K562 (cell line): ENCODE results near the gene HMG20B. TPM values are rescaled to one million over a fixed set of nuclear protein-coding genes. Genes with fewer than 3 reads are reported as not detected.

Experiments used
- BRF1 ChIP-seq: IDR thresholded peaks from 3 replicates; pipeline ENCODE4 v1.6.1; 2011; ENCODE audit warnings: borderline replicate concordance, mild to moderate bottlenecking; ENCODE audit not compliant: insufficient read length; ENCODE audit errors: extremely low read depth
- DIDO1 ChIP-seq: fragments of 450-650 bp; IDR thresholded peaks from 2 replicates; pipeline ENCODE4 v1.6.1; 2016; ENCODE audit warnings: low read depth, missing biosample characterization, missing genetic modification characterization
- EP400 ChIP-seq: fragments of 450-650 bp; IDR thresholded peaks from 2 replicates; pipeline ENCODE4 v1.6.1; 2017; ENCODE audit warnings: antibody characterized with exemption, mild to moderate bottlenecking, moderate library complexity
- FIP1L1 ChIP-seq: fragments of 200-400 bp; formaldehyde crosslinking; IDR thresholded peaks from 2 replicates; pipeline ENCODE4 v1.6.1; 2018; ENCODE audit warnings: mild to moderate bottlenecking, low read depth, low read length; ENCODE audit not compliant: poor library complexity, severe bottlenecking
- KDM5B ChIP-seq: fragments of 200-600 bp; sonication (generic); IDR thresholded peaks from 2 replicates; pipeline ENCODE4 v1.6.1; 2012; ENCODE audit warnings: low read depth, mild to moderate bottlenecking, moderate library complexity, low read length, control low read depth, inconsistent platforms; ENCODE audit not compliant: insufficient replicate concordance
- NFRKB ChIP-seq: fragments of 450-650 bp; IDR thresholded peaks from 2 replicates; pipeline ENCODE4 v1.6.1; 2016; ENCODE audit warnings: low read depth
- POLR2G ChIP-seq: fragments of 200-400 bp; formaldehyde crosslinking; IDR thresholded peaks from 2 replicates; pipeline ENCODE4 v1.6.1; 2017; ENCODE audit warnings: low read depth, mild to moderate bottlenecking, antibody characterized with exemption, low read length, moderate library complexity
- RFX5 ChIP-seq: IDR thresholded peaks from 2 replicates; pipeline ENCODE4 v1.6.1; 2011; ENCODE audit warnings: low read depth, mild to moderate bottlenecking, improper control_type of control experiment, low read length
- SMAD4 ChIP-seq: fragments of 250-450 bp; sonication (Bioruptor Pico); conservative IDR thresholded peaks from 2 replicates; pipeline ENCODE4 v1.8.0; 2021; ENCODE audit warnings: inconsistent platforms, mild to moderate bottlenecking, moderate library complexity
- TAL1 ChIP-seq: fragments of 450-650 bp; IDR thresholded peaks from 2 replicates; pipeline ENCODE4 v1.6.1; 2016; ENCODE audit warnings: mild to moderate bottlenecking
- XRCC5 ChIP-seq: fragments of 200-400 bp; formaldehyde crosslinking; IDR thresholded peaks from 2 replicates; pipeline ENCODE4 v1.6.1; 2017; ENCODE audit warnings: low read depth, mild to moderate bottlenecking, low read length
- ZFP36 ChIP-seq: fragments of 150-350 bp; IDR thresholded peaks from 2 replicates; pipeline ENCODE4 v1.6.1; 2018; ENCODE audit warnings: low read length, low read depth; ENCODE audit not compliant: partially characterized antibody
- ZNF444 ChIP-seq: fragments of 250-450 bp; sonication (Bioruptor Pico); IDR thresholded peaks from 2 replicates; pipeline ENCODE4 v1.4.0; 2020; ENCODE audit warnings: mild to moderate bottlenecking, moderate library complexity
- ZNF609 ChIP-seq: sonication (generic); formaldehyde crosslinking; IDR thresholded peaks from 2 replicates; pipeline ENCODE4 v1.8.1; 2023; ENCODE audit warnings: missing genetic modification reagents, mild to moderate bottlenecking, borderline replicate concordance
- ZNF668 ChIP-seq: fragments of 250-450 bp; sonication (Bioruptor Pico); IDR thresholded peaks from 2 replicates; pipeline ENCODE4 v1.8.0; 2022; ENCODE audit warnings: mild to moderate bottlenecking, inconsistent platforms
- ZNF717 ChIP-seq: fragments of 250-450 bp; sonication (Bioruptor Pico); IDR thresholded peaks from 2 replicates; pipeline ENCODE4 v1.5.0; 2021
- polyA plus RNA-seq, 8 experiments: library from polyadenylated mRNA; depleted of rRNA in 4 of 8; stranded (reverse) in 5 of 8; unstranded in 3 of 8; fragments of >200 nt; fragmentation: Nextera tagmentation in 2 of 8; fragmentation: Illumina TruSeq in 1 of 8; extraction: Ambion mirVana in 2 of 8; extraction: Trizol in 1 of 8; gene quantifications; 2 replicates each; pipeline versions ENCODE4 v1.2.1 to v1.2.3, GENCODE V29; 2011 to 2014; ENCODE audit warnings: inconsistent platforms in 1 of 8, missing spikeins in 1 of 8
- total RNA-seq, 7 experiments: library from RNA; depleted of rRNA in 6 of 7; stranded (reverse); fragments of >200 nt in 6 of 7; fragmentation: Illumina TruSeq in 2 of 7; extraction: Trizol in 2 of 7; gene quantifications; 2 replicates each; pipeline versions ENCODE4 v1.2.1 to v1.2.3, GENCODE V29; 2011 to 2021; ENCODE audit warnings: low replicate concordance in 1 of 7
- TF ChIP-seq, protein P1 (sequence below): sonication (generic); formaldehyde crosslinking; IDR thresholded peaks from 2 replicates; pipeline ENCODE4 v1.8.0; 2023; ENCODE audit warnings: missing genetic modification reagents, mild to moderate bottlenecking, borderline replicate concordance
- TF ChIP-seq, protein P2 (sequence below): sonication (generic); formaldehyde crosslinking; IDR thresholded peaks from 2 replicates; pipeline ENCODE4 v1.8.0; 2022; ENCODE audit warnings: mild to moderate bottlenecking, missing genetic modification reagents

The HMG20B gene
- total and polyA plus RNA-seq, 9 of the 15 experiments (the other 6 are each of a cell fraction or from before 2014, with no cell fraction given), result 0.35 to 172 (median 38.6) TPM

DNA sequence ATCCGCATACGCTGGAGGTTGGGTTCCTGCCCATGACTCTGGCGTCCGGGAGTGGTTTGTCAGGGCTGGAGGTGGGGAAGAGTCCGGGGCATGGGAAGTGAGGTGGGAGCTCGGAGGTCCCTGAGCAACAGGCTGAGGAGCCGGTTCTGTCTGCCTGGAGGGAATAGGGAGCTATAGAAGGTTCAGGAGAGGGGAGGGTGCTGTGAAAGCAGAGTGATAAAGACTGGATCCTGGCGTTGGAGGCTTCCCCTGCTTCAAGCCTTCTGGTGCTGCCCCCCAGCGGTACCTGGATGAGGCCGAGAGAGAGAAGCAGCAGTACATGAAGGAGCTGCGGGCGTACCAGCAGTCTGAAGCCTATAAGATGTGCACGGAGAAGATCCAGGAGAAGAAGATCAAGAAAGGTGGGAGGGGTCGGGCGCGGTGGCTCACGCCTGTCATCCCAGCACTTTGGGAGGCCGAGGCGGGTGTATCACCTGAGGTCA, 2.6 kb downstream of the HMG20B start (continued):
- no peak for TF ChIP-seq DIDO1 (tag)
- no peak for TF ChIP-seq NFRKB
- TF ChIP-seq SMAD4 (CRISPR knock-in tag), result no peak
- no peak for TF ChIP-seq XRCC5
- no peak for TF ChIP-seq FIP1L1
- TF ChIP-seq ZNF609 (CRISPR knock-in tag), result no peak
- no peak for TF ChIP-seq RFX5
- TF ChIP-seq ZNF444, result no peak
- TF ChIP-seq KDM5B, result no peak
- TF ChIP-seq ZNF717 (CRISPR knock-in tag), result no peak
- TF ChIP-seq EP400, result no peak
- TF ChIP-seq, protein P1, sequence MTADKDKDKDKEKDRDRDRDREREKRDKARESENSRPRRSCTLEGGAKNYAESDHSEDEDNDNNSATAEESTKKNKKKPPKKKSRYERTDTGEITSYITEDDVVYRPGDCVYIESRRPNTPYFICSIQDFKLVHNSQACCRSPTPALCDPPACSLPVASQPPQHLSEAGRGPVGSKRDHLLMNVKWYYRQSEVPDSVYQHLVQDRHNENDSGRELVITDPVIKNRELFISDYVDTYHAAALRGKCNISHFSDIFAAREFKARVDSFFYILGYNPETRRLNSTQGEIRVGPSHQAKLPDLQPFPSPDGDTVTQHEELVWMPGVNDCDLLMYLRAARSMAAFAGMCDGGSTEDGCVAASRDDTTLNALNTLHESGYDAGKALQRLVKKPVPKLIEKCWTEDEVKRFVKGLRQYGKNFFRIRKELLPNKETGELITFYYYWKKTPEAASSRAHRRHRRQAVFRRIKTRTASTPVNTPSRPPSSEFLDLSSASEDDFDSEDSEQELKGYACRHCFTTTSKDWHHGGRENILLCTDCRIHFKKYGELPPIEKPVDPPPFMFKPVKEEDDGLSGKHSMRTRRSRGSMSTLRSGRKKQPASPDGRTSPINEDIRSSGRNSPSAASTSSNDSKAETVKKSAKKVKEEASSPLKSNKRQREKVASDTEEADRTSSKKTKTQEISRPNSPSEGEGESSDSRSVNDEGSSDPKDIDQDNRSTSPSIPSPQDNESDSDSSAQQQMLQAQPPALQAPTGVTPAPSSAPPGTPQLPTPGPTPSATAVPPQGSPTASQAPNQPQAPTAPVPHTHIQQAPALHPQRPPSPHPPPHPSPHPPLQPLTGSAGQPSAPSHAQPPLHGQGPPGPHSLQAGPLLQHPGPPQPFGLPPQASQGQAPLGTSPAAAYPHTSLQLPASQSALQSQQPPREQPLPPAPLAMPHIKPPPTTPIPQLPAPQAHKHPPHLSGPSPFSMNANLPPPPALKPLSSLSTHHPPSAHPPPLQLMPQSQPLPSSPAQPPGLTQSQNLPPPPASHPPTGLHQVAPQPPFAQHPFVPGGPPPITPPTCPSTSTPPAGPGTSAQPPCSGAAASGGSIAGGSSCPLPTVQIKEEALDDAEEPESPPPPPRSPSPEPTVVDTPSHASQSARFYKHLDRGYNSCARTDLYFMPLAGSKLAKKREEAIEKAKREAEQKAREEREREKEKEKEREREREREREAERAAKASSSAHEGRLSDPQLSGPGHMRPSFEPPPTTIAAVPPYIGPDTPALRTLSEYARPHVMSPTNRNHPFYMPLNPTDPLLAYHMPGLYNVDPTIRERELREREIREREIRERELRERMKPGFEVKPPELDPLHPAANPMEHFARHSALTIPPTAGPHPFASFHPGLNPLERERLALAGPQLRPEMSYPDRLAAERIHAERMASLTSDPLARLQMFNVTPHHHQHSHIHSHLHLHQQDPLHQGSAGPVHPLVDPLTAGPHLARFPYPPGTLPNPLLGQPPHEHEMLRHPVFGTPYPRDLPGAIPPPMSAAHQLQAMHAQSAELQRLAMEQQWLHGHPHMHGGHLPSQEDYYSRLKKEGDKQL, result no peak
- no peak for TF ChIP-seq ZNF668
- TF ChIP-seq TAL1, result no peak
- peak; percentile 94 for TF ChIP-seq ZFP36
- TF ChIP-seq, protein P2, sequence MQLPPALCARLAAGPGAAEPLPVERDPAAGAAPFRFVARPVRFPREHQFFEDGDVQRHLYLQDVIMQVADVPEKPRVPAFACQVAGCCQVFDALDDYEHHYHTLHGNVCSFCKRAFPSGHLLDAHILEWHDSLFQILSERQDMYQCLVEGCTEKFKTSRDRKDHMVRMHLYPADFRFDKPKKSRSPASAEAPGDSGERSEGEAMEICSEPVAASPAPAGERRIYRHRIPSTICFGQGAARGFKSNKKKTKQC (CRISPR knock-in tag), result no peak
- TF ChIP-seq BRF1, result no peak
- no peak for TF ChIP-seq POLR2G
